NT2/D1 (cell line): ENCODE data around the gene SCAP.

Experiments
- SUZ12 ChIP-seq: IDR thresholded peaks from 2 replicates; pipeline ENCODE4 v1.6.1; 2011; ENCODE audit not compliant: insufficient read length, insufficient read depth; ENCODE audit errors: extremely low read depth
- YY1 ChIP-seq: IDR thresholded peaks from 2 replicates; pipeline ENCODE4 v1.6.1; 2011; ENCODE audit not compliant: insufficient read length, insufficient read depth

- TF ChIP-seq SUZ12 (no peak), YY1 (no peak)
These were observed 65.9 kb downstream of the SCAP start for GRCh38 chr3:47409688-47410416.
